GM12878 (cell line): ENCODE data around the gene RREB1.

Source experiments
- ASH2L ChIP-seq: fragments of 300-600, 200-600 bp; sonication (generic); IDR thresholded peaks from 2 replicates; pipeline ENCODE4 v1.6.1; 2017; ENCODE audit warnings: low read depth, mild to moderate bottlenecking, borderline replicate concordance
- CEBPB ChIP-seq, 2 experiments: fragments of 150-350 bp in 1 of 2; IDR thresholded peaks; 2 replicates each; pipeline ENCODE4 v1.6.1; 2012 to 2014; ENCODE audit warnings: low read depth in 2 of 2, low read length in 2 of 2, borderline replicate concordance in 1 of 2, inconsistent platforms in 1 of 2
- CHD4 ChIP-seq: fragments of 200-600 bp; sonication (generic); IDR thresholded peaks from 2 replicates; pipeline ENCODE4 v1.6.1; 2016; ENCODE audit warnings: mild to moderate bottlenecking
- EZH2 ChIP-seq: IDR thresholded peaks from 2 replicates; pipeline ENCODE4 v1.6.1; 2012; ENCODE audit warnings: low read depth, mild to moderate bottlenecking, control low read depth, inconsistent platforms, low read length, borderline replicate concordance; ENCODE audit not compliant: control insufficient read depth
- FOS ChIP-seq: IDR thresholded peaks from 3 replicates; pipeline ENCODE4 v1.6.1; 2011; ENCODE audit warnings: borderline replicate concordance; ENCODE audit not compliant: insufficient read length; ENCODE audit errors: extremely low read depth
- GATAD2B ChIP-seq: fragments of 450-650 bp; conservative IDR thresholded peaks from 2 replicates; pipeline ENCODE4 v1.6.1; 2017; ENCODE audit warnings: low read depth, mild to moderate bottlenecking, moderate library complexity
- NFXL1 ChIP-seq: fragments of 450-650 bp; IDR thresholded peaks from 2 replicates; pipeline ENCODE4 v1.6.1; 2017; ENCODE audit warnings: antibody characterized with exemption, mild to moderate bottlenecking, borderline replicate concordance
- SIX5 ChIP-seq: IDR thresholded peaks from 2 replicates; pipeline ENCODE4 v1.6.1; 2011; ENCODE audit warnings: mild to moderate bottlenecking, low read depth, low read length, moderate library complexity; ENCODE audit not compliant: severe bottlenecking
- TCF12 ChIP-seq: IDR thresholded peaks from 2 replicates; pipeline ENCODE4 v1.6.1; 2011; ENCODE audit warnings: low read depth, mild to moderate bottlenecking, low read length
- ZNF217 ChIP-seq: fragments of 450-650 bp; IDR thresholded peaks from 2 replicates; pipeline ENCODE4 v1.6.1; 2017; ENCODE audit warnings: antibody characterized with exemption, mild to moderate bottlenecking
- ZNF274 ChIP-seq: IDR thresholded peaks from one replicate; pipeline ENCODE4 v1.8.0; 2011; ENCODE audit not compliant: insufficient read length, insufficient read depth
- TF ChIP-seq, protein P1 (sequence below), 3 experiments: IDR thresholded peaks in 2 of 3; conservative IDR thresholded peaks in 1 of 3; 2 replicates each; pipeline ENCODE4 v1.5.1; 2011; ENCODE audit warnings: low read depth in 3 of 3, low read length in 3 of 3, mild to moderate bottlenecking in 3 of 3, control low read depth in 2 of 3, moderate library complexity in 2 of 3, inconsistent platforms in 1 of 3, mixed read lengths in 1 of 3; ENCODE audit not compliant: control insufficient read depth in 2 of 3, insufficient read depth in 1 of 3; ENCODE audit errors: extremely low read depth in 1 of 3
- TF ChIP-seq, protein P2 (sequence below): IDR thresholded peaks from 2 replicates; pipeline ENCODE4 v1.6.1; 2011; ENCODE audit warnings: borderline replicate concordance, low read depth, mild to moderate bottlenecking, moderate library complexity, mixed read lengths, low read length; ENCODE audit not compliant: insufficient read depth; ENCODE audit errors: extremely low read length

DNA sequence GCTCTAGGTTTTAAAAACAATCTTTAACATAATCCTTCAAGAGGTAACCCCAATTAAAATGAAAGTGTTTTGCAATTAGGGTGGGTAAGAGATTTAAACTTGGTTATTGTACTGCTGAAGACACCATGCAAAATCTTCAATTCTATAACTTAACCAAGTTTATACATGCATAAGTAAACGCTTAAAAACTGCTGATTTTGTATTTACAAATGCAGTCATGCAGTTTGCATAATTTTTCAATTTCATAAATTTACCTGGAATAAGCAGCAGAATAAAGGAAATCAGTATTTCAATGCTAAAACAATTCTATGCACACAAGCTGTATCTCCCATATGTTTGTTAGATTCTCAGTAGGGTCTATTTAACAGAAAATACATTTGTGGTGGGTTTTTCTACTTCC, 182.3 kb downstream of the RREB1 start:
- no peak for TF ChIP-seq ZNF274
- no peak for TF ChIP-seq ASH2L
- TF ChIP-seq, protein P1, sequence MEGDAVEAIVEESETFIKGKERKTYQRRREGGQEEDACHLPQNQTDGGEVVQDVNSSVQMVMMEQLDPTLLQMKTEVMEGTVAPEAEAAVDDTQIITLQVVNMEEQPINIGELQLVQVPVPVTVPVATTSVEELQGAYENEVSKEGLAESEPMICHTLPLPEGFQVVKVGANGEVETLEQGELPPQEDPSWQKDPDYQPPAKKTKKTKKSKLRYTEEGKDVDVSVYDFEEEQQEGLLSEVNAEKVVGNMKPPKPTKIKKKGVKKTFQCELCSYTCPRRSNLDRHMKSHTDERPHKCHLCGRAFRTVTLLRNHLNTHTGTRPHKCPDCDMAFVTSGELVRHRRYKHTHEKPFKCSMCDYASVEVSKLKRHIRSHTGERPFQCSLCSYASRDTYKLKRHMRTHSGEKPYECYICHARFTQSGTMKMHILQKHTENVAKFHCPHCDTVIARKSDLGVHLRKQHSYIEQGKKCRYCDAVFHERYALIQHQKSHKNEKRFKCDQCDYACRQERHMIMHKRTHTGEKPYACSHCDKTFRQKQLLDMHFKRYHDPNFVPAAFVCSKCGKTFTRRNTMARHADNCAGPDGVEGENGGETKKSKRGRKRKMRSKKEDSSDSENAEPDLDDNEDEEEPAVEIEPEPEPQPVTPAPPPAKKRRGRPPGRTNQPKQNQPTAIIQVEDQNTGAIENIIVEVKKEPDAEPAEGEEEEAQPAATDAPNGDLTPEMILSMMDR (IDR thresholded peaks at IDR 0.05 in 2 of 3, conservative IDR thresholded peaks at IDR 0.05 in 1 of 3; ENCODE audit: control insufficient read depth in 2 of 3, extremely low read depth in 1 of 3, insufficient read depth in 1 of 3, low read depth in 3 of 3, low read length in 3 of 3) = no peak
- TF ChIP-seq CHD4 = no peak
- TF ChIP-seq NFXL1 = no peak
- no peak for TF ChIP-seq ZNF217
- no peak for TF ChIP-seq SIX5
- no peak for TF ChIP-seq FOS
- no peak for TF ChIP-seq EZH2
- no peak for TF ChIP-seq CEBPB (IDR thresholded peaks at IDR 0.05; ENCODE audit: borderline replicate concordance in 1 of 2, low read depth in 2 of 2, low read length in 2 of 2)
- TF ChIP-seq TCF12 = no peak
- TF ChIP-seq, protein P2, sequence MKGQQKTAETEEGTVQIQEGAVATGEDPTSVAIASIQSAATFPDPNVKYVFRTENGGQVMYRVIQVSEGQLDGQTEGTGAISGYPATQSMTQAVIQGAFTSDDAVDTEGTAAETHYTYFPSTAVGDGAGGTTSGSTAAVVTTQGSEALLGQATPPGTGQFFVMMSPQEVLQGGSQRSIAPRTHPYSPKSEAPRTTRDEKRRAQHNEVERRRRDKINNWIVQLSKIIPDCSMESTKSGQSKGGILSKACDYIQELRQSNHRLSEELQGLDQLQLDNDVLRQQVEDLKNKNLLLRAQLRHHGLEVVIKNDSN = no peak
- no peak for TF ChIP-seq GATAD2B
